ENCODE measurements around the gene PIK3IP1.
"Not testable (repeated sequence)": the region's sequence is repeated elsewhere in the genome, so short reads cannot be mapped to it uniquely, and the experiment has no call there.

Gene PIK3IP1, protein sequence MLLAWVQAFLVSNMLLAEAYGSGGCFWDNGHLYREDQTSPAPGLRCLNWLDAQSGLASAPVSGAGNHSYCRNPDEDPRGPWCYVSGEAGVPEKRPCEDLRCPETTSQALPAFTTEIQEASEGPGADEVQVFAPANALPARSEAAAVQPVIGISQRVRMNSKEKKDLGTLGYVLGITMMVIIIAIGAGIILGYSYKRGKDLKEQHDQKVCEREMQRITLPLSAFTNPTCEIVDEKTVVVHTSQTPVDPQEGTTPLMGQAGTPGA

DNA sequence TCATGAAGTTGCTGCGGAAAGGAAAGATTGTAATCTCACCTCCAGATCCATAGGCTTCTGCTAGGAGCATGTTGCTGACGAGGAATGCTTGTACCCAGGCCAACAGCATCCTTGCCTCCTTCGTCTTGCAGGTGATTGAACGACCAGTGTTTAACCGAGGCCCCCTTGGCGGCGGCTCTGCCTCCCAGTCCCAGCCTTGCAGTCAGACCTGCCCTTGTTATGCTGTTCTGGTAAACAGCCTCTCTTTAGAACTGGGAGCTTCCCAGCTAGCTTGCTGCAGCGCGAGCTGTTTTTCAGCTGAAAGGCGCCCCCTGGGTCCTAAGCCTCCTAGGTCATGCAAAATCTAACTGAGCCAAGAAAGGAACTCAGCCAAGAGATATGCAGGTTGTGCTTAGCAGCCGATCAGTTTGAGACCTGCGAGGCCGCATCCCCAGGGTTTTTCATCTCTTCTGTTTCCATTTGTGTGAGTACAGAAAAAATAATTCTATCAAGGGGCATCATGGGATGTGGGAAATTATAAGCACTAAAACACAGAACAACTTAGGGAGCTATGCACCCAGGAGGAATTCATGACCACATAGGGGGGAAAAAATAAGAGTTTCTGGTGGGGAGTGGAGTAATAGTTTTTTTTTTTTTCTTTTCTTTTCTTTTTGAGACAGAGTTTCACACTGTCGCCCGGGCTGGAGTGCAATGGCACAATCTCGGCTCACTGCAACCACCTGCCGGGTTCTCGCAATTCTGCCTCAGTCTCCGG, at the start of gene PIK3IP1:
PIK3IP1 (minus strand) TSS at position 253 of the 754 bp plus-strand sequence; CDS start at position 109, 144 bp downstream.
- peak; percentile 41 to 52 for DNase-seq (ENCODE audit: low read depth in 2 of 2)

DNA sequence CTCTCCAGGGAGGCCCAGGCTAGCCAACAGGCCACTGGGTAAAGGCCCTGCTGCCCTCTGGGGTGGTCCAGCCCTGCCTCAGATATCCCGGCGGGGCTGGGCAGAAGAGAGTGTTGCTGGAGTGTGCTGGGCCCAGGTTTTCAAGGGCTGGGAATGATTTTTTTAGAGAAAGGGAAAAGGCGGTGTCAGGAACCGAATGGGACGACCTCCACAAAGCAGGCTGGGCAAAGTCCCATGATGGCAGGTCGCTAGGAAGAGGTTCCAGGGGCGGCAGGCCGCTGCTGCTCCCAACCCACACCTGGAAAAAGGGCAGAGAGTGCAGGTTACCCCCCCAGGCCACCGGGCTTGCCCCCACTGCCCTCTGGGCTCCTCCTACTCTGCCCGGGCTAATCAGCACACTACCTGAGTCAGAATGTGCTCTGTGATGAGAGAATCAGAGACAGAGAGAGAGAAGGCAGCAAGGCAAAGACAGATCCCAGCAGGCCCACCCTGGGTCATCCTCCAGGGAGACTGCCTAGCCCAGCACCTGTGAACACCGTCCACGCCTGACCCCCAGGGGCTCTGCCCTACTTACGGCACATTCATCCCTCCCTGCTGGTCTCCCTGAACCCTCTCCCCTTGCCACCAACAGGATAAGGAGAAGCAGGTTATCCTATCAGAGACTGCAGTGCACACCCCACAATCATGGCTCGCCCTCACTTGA, 49.2 kb upstream of the PIK3IP1 start:
- DNase-seq (ENCODE audit: low read depth in 2 of 2), result no peak

DNA sequence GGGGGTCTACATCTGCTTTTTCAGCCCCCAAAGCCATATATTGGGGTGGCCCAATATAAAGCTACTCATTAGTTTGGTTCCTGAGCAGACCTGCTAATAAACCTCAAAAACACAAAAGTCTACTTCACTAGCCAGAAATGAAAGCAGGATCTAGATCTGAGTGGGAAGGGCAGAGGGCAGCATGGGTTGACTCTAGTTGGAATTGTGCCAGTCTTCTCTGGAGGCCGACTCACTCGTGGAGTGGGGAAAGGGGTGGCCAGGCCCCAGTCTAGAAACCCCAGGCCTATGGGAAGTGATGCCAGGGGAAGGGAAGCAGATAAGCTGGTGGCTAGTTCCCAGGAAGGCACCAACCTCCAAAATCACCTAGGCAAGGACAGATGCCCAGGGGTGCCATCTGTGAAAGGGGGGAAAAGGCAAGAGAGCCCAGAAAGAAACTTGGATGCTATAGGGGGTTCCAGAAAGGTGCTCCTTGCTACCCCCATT, 48.5 kb upstream of the PIK3IP1 start:
- no peak for DNase-seq (ENCODE audit: low read depth in 2 of 2)

DNA sequence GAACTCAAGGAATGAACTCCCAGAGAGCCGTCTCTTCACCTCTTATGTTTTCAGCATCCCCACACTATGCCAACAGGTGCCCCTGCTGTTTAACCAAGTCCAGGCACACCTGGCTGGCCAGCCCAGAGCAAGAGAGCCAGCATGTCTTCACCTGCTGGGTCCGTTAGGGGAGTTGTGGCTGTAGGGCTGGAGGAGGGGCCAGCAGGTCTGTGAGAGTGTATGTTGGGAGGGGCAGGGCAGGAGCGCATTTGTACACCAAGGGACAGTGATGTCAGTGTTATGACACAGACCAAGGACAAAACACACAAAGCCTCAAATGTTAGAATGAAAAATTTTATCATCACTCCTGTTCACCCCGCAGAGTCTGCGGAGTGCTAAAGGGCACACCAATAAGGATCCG, 48.1 kb upstream of the PIK3IP1 start:
- no peak for DNase-seq (ENCODE audit: low read depth in 2 of 2)

DNA sequence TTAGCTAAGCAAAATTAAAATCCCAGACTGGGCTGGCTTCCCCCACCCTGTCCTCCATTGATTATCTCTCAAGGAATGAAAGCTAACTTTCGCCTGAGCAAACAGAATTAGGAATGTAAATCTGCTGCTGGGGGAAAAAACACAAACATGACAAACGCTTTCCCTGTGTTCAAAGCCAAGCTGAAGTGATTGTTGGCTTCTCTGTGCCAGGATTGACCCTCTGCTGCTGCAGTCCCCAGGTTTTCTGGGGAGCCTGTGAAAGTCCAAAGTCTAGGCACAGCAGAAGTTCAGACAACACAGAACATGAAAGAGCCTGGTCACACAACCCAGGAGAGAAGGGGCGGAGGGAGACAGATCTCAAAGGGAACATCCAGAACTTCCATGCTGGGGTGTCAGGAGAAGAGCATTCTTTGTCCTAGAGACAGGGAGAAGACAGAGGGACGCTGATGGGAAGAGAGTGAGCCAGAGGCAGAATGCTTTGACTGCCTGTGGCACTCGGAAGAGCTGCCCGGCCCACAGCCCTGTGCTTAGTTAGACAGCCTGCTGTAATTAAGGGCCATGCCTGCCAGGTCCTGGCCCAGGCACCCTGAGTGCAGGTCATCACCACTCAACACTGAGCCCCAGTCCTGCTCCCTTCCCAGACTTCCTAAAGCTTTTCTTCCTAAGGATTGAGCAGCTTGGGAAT, 47.0 kb upstream of the PIK3IP1 start:
- no peak for DNase-seq (ENCODE audit: low read depth in 2 of 2)

DNA sequence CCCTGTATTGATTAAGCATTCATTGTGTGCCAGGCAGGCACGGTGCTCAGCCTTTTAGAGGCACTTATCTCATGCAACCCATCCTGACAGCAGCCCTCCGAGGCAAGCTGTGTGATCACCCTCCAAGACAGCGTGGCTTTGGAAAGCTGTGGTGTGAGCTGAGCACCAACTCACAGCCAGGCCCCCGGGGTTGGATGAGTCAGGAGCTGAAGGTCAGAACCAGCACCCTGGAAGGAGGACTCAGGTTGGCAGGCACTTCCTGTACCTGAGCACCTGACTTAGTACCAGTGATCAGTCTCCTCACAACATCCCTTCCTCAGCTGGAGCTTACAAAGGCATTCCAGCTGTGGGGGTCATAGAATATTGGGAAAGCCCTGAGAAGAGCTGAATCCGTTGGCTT, 44.9 kb upstream of the PIK3IP1 start:
- DNase-seq (ENCODE audit: low read depth in 2 of 2), result no peak

DNA sequence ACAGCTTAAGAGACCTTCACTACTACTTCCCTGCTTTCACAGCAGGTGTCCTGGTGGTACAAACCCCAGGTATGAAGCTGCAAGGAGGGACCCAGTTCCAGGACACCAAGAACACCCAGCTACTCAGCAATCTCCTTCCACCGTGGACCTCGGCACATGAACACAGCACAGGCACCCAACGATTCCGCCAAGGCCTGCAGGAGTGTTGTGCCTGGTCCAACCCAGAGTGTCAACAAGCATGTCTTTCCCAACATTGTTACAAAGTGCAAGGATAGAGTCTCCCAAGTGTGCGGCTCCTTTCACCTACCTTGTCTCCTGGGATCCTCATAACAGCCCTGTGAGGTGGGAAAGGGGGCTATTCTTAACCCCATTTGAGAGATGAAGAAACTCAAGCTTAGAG, 42.0 kb upstream of the PIK3IP1 start:
- DNase-seq (ENCODE audit: low read depth in 2 of 2), result no peak

DNA sequence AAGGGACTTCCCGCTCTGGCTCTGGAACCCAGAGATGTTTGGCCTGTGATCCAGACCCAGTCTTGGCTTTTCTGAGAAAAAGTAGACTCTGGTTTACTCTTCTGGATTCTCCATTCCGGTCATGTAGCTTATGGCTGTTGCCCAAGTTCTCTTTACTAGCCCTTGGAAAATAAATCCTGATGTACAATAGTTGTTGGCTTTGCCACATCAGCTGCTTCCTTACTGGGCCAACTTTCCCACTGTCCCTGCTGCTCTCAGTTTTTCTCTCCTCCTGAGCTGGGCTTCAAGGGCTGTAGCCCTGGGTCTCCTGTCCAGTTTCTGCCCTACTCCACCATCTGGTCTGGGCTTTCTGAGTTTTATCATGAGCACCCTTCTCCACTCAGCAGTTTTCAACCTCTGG, 41.4 kb upstream of the PIK3IP1 start:
- no peak for DNase-seq (ENCODE audit: low read depth in 2 of 2)

DNA sequence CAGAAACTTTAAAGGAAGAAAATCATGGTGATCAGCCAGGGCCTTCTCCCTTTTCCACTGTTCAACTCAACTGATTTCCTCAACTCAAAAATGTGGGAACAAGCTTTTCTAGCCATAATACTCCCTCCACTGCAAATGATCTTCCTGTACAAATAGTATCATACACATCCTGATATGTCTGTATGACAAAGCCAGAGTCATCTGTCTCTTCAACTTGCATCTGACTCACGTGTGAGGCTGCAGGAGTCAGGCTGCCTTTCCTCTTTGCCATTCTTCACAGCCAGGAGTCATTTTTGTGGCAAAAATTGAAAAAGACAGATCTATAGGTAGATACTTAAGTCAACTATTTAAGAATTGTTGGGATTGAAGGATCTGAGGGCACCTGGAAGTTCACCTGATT, 40.6 kb upstream of the PIK3IP1 start:
- no peak for DNase-seq (ENCODE audit: low read depth in 2 of 2)

DNA sequence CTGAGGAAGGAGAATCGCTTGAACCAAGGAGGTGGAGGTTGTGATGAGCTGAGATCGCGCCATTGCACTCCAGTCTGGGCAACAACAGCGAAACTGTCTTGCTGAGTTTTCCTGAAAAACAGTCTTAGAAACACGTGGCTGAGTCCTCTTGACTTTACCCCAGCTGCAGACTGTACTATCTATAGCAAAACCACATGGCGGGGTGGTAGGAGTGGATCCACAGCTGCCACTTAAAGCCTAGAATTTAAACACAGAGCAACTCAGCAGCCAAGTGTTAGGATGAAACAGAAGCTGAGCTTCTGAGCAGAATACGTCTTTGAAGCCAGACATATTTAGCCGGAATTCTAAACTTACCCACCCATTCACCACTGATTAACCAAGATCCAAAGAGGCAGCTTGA, 39.7 kb upstream of the PIK3IP1 start:
- no peak for DNase-seq (ENCODE audit: low read depth in 2 of 2)

DNA sequence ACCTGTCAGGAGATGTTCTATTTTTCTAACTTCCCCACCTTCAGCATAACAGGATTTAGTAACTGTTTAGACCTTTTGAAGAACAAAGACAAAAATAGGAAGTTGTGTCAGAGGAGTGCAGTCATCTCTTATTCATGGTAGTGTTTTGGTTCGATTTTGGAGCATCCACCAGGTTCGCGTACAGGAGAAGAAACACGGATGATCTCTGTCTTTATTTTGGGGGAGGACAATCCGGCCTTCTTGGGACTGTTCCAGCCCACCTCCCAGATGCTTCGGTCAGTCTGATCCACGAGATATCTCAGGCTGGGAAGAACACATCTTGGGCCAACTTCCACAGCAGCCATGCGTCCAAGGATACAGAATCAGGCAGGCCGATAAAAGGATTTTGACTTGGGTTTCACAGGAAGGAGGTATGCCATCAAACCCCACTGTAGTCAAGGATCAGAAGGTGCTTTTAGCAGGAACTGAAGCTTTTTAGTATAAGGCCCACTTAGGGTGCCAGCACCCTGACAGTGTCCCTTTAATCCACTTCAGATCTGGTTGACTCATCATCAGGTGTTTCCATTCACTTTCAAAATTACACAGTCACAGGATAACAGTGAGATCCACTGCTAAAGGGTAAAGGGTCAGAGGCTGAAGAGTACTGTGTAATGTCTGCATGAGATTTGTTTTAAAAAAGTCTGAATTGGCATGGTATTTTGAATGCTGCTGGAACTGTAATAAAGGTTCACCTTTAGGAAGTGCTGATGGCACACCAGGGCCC, 37.3 kb upstream of the PIK3IP1 start:
- DNase-seq (ENCODE audit: low read depth in 2 of 2), result no peak

DNA sequence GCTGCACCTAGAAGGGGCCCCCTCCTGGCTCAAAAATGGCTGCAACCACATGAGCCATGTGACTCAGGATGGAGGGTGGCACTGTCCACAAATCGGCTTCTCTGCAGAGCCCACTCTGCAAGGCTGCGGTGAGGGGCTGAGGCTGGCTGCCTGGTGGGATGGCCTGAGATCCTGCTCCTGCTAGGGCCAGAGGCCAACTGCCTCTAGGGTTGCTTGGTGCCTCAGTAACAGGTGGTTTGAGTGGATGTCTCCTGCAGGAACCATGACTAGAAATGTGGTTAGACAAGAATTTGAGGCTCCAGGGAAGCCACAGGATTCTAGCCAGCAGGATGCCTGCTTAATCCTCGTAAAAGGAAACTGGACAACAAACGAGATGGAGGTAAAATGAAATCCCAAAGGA, 36.7 kb upstream of the PIK3IP1 start:
- DNase-seq (ENCODE audit: low read depth in 2 of 2), result no peak

DNA sequence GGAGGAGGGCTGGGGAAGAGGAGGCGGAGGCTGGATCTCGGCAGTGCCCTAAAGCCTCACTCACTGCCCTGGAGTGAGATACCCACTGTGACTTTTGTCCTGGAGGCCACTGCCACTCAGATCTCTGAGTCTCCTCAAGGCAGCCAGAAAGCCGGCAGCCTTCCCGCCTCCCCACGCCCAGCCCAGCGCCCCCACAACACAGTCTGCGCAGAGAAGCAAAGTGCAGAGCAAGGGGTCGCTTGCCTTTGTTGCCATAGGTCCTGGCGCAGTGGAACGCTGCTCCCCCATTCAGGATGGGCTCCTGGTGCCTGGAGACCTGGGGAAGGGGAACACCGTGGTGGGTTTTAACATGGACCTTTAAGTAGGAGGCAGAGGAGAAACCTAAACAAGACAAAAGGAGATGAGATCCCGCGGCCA, 36.3 kb upstream of the PIK3IP1 start:
- no peak for DNase-seq (ENCODE audit: low read depth in 2 of 2)

DNA sequence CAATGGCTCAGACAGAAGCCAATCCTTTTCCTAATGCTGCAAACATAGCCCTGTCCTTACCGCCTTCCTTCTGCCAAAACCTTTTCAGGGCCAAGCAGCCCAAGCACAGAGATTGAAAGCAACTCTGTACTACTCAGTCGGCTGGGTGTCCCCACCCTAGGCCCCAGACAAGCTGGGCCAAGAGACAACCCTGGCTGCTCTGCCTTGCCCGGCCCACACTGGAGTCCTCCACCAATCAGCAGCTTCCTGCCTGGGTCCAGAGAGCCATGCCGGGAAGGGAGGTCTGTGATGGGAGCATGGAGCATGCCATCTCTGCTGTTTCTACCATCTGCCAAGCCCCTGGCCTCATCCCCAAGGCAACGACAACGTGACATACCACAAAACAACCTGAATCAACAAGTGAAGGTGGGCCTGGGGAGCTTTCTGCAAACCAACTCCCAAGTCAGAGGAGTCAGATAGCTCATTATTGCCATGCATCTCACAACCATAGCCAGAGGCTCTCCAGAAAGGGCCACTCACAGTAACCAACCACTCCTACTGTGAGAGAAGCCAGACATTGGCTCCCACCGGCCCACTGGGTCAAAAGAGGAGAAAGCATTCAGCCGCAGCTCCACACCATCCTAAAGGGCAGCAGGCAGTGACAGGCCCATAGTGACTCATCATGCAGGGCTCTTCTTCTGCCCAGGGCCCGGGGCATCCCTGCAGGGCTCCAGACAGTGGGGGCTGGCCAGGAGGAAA, 35.7 kb upstream of the PIK3IP1 start:
- no peak for DNase-seq (ENCODE audit: low read depth in 2 of 2)

DNA sequence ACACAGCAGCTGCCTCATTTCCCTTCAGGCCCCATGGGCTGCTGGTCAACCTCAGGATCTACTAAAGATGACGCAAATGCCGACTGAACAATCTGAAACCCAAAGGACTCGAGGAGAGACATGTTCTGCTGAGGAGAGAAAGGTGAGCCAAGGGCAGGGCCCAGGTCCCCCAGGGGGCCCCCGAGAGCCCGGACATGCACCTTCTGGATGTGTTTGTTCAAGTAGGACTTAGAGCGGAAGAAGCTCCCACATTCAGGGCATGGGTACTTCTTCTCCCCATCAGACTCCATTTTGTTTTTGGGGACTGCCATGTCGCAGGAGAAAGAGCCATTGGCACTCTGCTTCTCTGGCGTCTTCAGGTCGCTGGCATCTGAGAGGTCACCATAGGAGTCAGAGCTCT, 34.6 kb upstream of the PIK3IP1 start:
- DNase-seq (ENCODE audit: low read depth in 2 of 2), result no peak

DNA sequence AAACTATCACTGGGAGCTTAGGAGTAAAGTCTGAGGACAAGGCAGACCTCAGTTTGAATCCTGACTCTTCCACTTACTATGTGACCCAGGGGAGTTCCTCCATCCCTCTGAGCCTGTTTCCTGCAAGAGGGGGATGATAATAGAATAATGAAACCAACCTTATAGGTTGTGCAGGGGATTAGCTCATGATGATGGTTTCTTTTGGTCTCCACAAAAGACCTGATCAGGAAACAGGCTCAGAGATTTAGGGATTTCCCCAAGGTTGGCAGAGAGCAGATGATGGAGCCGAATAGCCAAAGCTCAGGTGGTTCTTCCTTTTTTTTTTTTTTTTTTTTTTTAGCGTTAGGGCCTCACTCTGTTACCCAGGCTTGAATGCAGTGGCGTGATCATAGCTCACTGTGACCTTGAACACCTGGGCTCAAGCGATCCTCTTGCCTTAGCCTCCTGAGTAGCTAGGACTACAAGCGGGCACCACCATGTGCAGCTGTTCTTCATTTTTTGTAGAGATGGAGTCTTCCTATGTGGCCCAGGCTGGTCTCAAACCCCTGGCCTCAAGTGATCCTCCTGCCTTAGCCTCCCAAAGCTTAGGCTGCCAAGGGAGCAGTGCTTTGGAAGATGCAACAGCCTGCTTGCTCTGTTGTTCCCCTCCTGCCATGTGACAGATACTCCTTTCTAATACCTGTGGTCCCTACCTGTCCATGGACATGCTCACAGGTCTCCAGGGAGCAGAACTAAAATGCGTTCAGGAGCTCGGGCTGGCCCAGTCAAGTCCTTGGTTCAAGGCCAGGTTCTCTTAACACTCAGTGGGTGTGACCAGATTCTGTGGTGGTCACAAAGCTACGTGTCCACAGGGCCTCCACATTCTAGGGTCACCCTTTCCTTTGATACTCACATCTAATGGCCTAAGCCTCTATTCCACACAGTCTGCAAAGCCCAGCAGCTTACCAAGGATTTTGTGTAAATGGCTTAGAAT, 31.6 kb upstream of the PIK3IP1 start:
- DNase-seq (ENCODE audit: low read depth in 2 of 2), result no peak

DNA sequence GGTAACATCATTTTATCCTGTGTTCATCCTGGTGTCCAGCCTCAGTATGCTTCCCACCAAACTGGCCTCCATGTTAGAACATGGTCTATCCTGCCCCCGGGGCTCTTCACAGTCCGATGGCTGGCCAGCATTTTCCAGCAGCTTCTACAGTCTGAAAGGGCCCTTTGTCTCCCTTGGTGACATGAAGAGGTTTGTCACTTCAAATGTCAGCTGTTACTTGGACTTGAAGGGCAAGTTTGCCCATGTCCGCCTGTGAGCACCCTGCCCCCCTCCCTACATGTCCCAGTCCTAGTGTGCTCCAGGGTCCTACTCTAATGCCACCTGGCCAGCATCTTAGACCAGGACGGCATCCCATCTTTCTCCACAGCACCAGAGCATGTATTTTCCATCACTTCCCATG, 29.1 kb upstream of the PIK3IP1 start:
- DNase-seq (ENCODE audit: low read depth in 2 of 2), result no peak

DNA sequence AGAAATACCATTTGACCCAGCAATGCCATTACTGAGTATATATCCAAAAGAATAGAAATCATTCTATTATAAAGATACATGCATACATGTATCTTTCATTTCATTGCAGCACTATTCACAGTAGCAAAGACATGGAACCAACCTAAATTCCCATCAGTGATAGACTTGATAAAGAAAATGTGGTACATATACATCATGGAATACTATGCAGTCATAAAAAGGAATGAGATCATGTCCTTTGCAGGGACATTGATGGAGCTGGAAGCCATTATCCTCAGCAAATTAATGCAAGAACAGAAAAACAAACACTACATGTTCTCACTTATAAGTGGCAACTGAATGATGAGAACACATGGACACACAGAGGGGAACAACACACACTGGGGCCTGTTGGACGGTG, 21.9 kb upstream of the PIK3IP1 start:
- not testable (repeated sequence) for DNase-seq (ENCODE audit: low read depth in 2 of 2)

DNA sequence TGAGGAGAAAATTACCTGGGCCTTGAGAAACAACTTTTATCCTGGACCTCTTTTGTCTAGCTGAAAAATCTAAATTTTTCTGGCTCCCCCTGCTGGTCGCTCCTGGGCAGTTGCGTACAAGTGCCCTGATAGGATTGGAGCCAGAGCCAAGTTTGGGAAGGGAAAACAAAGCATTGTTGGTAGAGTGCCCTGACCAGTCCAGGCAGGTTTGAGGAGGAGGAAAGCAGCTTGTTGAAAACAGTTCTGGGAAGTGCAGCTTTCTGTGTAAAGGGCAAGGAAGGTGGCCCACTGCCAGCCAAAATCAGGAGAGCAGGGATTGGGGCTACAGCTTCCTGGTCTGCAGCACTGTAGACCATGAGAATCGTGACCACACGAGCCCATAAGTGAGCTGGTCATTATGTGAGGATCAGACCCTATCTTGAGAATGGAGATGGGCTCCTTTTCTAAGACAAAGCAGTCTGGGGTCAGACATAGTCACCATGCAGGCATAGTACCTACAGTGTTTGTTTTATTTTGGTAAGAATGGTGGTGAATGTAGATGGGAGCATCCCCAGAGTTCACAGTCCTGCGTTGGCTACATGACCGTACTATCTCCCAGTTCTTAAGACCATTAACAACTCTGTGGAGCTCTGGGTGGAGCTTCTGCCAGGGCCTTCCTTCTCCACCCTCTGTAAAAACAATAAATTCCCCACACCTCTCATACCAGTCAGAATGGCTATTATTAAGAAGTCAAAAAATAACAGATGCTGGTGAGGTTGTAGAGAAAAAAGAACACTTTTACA, 21.3 kb upstream of the PIK3IP1 start:
- DNase-seq (ENCODE audit: low read depth in 2 of 2), result peak in 1 of 2 experiments; percentile 13
